ENCODE data around the gene RAD23B. TPM values are rescaled to one million over a fixed set of nuclear protein-coding genes. Genes with fewer than 3 reads are reported as not detected.

The RAD23B gene
- total RNA-seq, 1 donor = 171 TPM

GRCh38 chr9:107316795-107317661 is 33.9 kb downstream of the RAD23B start:
- no peak for DNase-seq (ENCODE audit: low read depth)
- TF ChIP-seq CTCF (IDR thresholded peaks at IDR 0.05; ENCODE audit: insufficient read depth, low read length) = no peak
- H3K4me3 ChIP-seq (ENCODE audit: low read depth, low read length) = no peak overlapping the region

GRCh38 chr9:107322643-107323042 is 39.6 kb downstream of the RAD23B start:
- no peak overlapping the region for H3K4me3 ChIP-seq (ENCODE audit: low read depth, low read length)
- TF ChIP-seq CTCF (IDR thresholded peaks at IDR 0.05; ENCODE audit: insufficient read depth, low read length) = no peak

GRCh38 chr9:107323836-107324585 is 40.9 kb downstream of the RAD23B start:
- no peak overlapping the region for H3K4me3 ChIP-seq (ENCODE audit: low read depth, low read length)
- DNase-seq (ENCODE audit: low read depth) = no peak
- no peak for TF ChIP-seq CTCF (IDR thresholded peaks at IDR 0.05; ENCODE audit: insufficient read depth, low read length)

More at GRCh38 chr9:107322643-107323042, 39.6 kb downstream of the RAD23B start:
- no peak for DNase-seq (ENCODE audit: low read depth)

- H3K4me3 ChIP-seq (ENCODE audit: low read depth, low read length) = no peak overlapping the region
- no peak for DNase-seq (ENCODE audit: low read depth)
- TF ChIP-seq CTCF (IDR thresholded peaks at IDR 0.05; ENCODE audit: insufficient read depth, low read length) = no peak
Measured at GRCh38 chr9:107325842-107326241, 42.8 kb downstream of the RAD23B start.

GRCh38 chr9:107328510-107328909 is 45.4 kb downstream of the RAD23B start:
- no peak for TF ChIP-seq CTCF (IDR thresholded peaks at IDR 0.05; ENCODE audit: insufficient read depth, low read length)
- H3K4me3 ChIP-seq (ENCODE audit: low read depth, low read length) = no peak overlapping the region
- DNase-seq (ENCODE audit: low read depth) = no peak

- DNase-seq (ENCODE audit: low read depth) = no peak
- H3K4me3 ChIP-seq (ENCODE audit: low read depth, low read length) = no peak overlapping the region
- TF ChIP-seq CTCF (IDR thresholded peaks at IDR 0.05; ENCODE audit: insufficient read depth, low read length) = no peak
Measured at GRCh38 chr9:107330420-107330819, 47.3 kb downstream of the RAD23B start.
